Umbilical cord (tissue), 2 donors: Measurements from ENCODE around the gene TUBA4B. TPM values are rescaled to one million over a fixed set of nuclear protein-coding genes. Genes with fewer than 3 reads are reported as not detected.
"Not testable (repeated sequence)": the region's sequence is repeated elsewhere in the genome, so short reads cannot be mapped to it uniquely, and the experiment has no call there.

ENCODE experiments used
- DNase-seq: peaks from one replicate; pipeline ENCODE4 v3.0.0-alpha.2; 2015; ENCODE audit warnings: low spot score
- total RNA-seq: library from RNA; depleted of rRNA; stranded (reverse); fragments of >200 nt; gene quantifications from one replicate; pipeline ENCODE4 v1.2.3, GENCODE V29; 2014; ENCODE audit warnings: low replicate concordance; ENCODE audit not compliant: insufficient read depth

TUBA4B gene
- total RNA-seq, 1 donor from 2014 or later: 0.72 TPM

- no peak for DNase-seq
Observed at GRCh38 chr2:219290381-219291171, 37.5 kb downstream of the TUBA4B start.

- no peak for DNase-seq
Observed at GRCh38 chr2:219291394-219291793, 38.4 kb downstream of the TUBA4B start.

DNA sequence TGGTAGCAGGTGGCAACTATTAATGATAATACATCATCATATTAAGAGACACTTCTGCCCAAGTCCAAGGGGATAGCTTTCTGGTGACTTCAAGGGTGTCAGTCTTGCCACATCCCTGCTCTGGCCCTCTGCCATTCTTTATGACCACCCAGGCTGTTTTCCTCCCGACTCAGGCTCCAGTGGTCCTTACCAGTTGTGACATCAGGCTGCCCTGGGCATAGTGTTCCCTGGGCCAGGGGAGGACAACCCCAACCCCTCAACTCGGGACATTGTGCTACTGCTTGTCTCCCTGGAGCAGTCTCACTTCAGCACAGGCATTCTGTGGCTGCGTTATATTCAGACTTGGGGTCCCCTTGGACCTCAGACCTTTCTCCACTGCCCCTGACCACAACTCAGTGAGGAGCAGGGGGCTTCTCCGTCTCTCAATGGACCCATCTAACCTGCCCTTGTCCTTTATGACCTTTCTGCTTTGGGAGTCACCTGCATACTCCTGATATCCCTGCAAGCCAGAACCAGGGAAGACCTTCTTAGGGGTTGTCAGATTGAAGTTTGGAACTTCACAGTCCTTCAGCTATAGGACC, 39.0 kb downstream of the TUBA4B start:
- no peak for DNase-seq

GRCh38 chr2:219292616-219293015, 39.6 kb downstream of the TUBA4B start:
- DNase-seq: no peak

GRCh38 chr2:219293736-219294231, 40.7 kb downstream of the TUBA4B start:
- DNase-seq: no peak

DNA sequence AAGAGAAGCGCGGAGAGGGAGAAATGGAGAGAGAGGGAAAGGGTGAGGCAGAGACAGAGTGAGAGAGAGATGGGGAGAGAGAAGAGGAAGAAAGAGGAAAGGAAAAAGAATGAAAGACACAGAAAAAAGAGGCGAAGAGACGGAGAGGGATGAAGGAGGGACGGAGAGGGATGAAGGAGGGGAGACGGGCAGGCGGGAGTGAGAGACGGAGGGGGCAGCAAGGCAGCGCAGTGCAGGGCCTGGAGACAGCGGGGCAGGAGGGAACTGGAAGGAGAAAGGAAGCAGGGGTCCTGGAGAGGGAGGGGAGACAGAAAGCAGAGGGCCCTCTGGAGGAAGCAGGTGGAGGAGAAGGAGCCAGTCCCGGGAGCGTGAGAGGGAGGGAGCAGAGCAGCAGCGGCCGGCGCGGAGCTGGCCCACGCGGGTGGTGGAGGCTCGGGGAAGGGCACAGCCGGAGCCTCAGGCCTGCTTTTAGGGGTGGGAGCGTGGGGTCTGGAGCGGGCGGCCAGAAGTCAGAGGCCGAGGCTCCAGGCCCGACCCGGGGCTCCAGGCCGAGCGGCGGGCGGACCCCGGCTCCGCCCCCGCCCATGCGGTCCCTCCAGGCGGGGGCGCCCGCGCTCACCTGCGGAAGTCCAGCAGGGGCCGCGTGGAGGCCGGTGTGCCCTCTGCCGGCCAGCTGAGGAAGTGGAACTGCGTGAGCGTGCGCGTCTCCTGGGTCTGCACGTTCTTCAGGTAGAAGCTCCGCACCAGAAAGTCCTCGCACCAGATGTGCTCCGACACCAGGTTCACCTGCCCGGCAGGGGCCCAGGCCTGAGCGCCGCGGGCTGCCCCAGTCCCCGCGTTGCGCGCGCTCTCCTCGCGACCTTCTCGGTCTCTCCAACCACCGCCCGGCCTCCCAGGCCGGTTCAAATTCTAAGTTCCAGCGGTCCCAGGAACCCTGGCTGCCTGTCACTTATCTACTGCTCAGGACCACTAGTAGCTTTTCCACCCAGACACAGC, 41.6 kb downstream of the TUBA4B start:
- DNase-seq: peak; percentile 82

DNA sequence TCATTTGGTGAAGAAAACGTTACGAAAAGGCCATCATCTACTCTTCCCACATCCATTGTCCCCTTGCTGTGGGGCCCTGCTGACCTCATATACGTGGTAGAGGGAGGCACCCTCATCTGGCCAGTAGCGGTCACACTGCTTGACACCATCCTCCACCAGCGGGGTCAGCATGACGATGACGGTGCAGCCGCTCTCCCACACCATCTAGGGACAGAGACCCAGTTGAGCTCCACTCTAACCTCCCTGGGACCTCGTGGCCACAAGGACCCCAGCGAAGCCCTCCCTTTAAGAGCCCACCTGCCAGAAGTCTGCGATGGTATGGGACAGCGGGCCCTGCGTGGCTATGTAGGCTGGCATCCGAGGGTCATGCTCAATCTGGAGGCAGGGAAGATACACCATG, 43.1 kb downstream of the TUBA4B start:
- no peak for DNase-seq

- DNase-seq: no peak
Observed at GRCh38 chr2:219296631-219297391, 43.8 kb downstream of the TUBA4B start.

- no peak for DNase-seq
Observed at GRCh38 chr2:219297766-219298456, 44.9 kb downstream of the TUBA4B start.

DNA sequence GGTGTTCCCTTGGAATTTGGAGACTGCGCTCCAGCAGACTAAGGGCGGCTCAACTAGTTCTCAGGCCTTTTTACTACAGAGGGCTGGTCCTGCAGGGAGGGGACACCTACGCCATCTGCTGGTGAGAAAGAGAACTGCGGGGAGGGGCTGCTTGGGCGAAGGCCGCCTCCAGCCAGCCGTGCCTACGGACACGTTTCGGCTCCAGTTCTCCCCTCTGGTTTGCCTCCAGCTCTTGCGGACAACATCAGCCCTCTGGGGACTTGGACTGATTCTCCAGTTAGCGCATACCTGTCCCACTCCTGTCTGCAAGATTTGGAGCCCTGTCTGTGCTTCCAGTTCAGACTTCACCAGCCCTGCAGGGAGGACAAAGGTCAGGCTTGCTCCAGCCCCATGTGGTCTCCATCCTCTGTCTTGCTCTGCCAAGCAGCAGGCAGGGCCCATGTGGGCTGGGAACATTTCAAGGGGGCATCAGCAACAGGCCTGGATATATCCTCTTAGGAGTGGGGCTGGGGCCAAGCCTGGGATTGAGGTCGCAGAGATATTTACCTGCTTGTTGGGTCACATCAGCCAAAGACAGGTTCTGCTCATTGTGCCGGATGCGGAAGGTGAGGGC, 45.8 kb downstream of the TUBA4B start:
- DNase-seq: peak; percentile 85

DNA sequence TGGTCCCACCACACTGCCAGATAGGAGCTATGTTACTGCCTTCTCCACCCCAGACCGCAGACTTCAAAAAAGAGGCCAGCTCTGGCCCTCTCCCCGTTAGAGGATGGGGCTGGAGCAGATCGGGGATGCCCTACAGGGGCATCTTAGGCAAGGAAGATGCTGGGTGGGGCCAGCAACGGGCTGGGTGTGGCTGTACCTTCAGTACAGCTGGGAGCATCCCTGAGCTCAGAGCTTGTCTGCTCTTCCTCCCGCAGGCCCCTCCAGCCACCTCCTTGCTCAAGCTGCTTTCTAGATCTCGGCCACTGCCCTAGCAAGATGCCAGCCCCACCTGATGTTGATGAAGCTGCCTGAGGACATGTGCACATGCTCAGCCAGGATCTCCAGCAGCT, 46.3 kb downstream of the TUBA4B start:
- no peak for DNase-seq

DNA sequence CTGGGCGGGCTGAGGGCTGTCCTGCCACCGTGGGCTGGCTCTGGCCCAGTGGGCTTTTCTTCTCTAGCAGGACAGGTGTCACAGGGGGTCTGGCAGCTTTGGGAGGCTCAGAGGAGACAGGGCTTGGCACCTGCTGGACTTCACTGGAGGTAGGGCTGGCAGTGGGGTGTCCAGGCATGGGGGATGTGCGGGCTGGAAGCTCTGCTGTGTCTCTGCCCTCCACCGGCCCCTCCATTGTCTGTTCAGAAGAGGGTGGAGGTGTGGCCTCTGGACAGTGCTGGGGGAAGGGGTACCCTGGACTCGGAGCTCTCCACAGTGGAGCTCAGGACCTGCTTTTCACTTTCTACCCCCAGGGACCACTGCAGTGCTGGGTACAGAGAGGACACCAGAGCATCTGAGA, 47.0 kb downstream of the TUBA4B start:
- DNase-seq: no peak

DNA sequence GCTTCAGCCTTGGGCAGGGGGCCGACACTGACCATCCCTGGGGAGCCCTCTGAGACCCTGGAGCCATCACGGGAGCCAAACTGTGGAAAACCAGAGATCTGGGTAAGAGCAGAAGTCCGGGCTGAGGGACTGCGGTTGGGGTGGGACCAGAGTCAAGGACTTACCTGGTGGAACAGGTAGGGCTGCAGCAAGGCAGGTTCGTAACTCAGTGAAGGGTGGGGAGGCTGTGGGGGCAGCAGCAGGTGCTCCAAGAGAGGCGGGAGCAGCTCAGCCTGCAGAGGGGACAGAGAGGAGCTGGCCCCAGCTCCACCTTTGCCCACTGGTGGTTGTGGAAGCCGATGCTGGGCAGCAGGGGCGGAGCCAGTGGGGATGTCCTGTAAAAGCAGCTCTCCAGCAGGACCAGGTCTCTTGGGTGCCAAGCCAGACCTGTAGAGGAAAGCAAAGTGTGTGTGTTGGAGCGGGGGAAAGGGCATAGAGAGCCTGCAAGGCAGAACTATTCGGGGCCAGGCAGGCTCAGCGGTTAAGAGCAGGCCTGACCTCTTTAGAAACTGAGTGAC, 49.4 kb downstream of the TUBA4B start:
- DNase-seq: no peak

DNA sequence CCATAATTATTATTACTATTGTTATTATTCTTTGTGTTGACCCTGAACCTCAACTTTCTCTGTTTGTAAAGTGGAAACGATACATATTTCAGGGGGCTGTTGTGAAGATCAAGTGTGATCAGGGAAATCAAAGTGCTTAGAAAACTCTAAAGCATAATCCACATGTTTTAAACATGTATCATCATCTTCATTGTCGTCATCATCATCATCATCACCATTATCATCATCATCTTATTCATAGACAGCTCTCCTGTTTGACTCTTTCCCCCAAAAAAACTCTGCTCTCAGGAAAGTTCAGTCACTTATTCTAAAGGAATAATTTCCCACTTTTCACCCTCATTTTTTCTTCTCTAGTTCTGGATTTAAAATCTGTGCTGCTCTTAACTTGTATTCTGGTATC, 51.2 kb downstream of the TUBA4B start:
- DNase-seq: no peak

- DNase-seq: no peak
Observed at GRCh38 chr2:219306047-219306446, 53.0 kb downstream of the TUBA4B start.

DNA sequence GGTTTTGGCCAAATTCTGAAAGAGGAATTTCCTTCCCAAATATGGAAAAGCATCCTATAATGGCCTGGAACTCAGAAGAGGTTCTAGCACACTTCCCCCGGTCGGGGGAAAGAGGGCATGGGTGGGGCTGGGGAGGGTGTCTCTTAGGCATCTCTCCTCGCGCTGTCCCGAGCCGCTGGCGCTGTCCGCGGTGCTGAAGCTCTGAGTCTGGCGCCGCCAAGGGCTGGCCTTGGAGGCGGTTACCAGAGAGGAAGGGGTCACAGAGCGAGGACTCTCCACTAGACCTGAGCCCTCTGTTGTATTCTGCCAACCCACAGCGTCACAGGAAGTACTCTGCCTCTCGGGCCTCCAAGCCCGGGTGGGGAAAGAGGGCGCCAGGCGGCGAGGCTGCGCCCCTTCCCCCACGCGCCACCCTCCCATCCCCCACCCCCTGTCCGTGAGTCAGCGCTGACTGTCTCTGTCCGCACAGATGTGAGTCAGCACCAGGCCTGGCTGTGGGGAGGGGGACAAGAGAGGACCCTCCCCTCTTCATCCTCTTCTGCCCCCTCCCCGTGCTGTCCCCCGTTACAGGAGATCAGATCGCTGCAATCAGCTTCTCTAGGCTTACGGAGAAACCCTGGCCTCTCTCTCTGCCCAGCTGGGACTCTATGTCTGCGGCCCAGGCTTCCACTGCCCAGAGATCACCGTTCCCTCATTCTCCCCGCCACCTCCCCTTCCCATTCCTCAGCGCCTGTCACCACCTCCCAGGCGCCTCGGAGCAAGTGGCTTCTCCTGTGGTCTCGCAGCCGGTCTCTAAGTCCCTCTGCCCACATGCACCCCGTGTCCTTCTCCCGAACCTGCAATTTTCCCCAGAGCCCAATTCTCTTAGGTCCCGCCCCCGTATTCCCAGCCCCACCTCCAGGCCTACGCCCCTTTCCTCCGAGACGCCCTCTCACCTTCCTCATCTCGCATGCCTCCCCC, 55.4 kb downstream of the TUBA4B start:
- peak; percentile 69 for DNase-seq

DNA sequence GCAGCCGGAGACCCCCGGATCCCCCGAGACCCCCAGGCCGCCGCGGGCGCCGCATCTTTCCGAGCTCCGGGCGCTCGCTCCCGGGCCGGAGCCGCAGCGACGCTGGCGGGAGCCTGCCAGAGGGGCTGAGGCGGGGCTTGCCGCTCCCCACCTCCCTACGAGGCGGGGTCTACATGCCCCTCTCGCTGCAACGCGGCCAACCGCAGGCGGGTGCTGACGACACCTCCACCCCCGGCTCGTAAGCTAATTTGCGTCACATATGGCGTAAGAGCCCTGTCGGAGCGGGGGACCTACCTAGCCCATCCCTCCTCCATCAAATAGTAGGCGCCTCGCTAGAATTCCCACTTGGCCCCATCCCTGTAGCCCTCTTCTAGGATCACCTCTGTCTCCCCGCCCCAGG, 56.2 kb downstream of the TUBA4B start, which contains the start of gene PTPRN:
Gene PTPRN, minus strand, starts transcription at position 124 of the 400 bp plus-strand sequence. Its CDS starts 69 bp downstream, at position 55.
- DNase-seq: no peak

DNA sequence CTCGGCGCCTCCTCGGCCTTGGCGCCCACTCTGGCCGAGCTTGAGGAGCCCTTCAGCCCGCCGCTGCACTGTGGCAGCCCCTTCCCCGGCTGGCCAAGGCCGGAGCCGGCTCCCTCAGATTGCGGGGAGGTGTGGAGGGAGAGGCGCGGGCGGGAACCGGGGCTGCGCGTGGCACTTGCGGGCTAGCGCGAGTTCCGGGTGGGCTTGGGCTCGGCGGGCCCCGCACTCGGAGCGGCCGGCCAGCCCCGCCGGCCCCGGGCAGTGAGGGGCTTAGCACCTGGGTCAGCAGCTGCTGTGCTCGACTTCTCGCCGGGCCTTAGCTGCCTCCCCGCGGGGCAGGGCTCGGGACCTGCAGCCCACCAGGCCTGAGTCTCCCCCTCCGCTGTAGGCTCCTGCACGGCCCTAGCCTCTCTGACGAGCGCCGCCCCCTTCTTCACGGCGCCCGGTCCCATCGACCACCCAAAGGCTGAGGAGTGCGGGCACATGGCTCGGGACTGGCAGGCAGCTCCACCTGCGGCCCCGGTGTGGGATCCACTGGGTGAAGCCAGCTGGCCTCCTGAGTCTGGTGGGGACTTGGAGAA, 59.7 kb downstream of the TUBA4B start:
- DNase-seq: not testable (repeated sequence)
